AG04450 (cell line): ENCODE results near the gene EGF. TPM values are rescaled to one million over a fixed set of nuclear protein-coding genes. Genes with fewer than 3 reads are reported as not detected.

Experiments used
- CTCF ChIA-PET: fragments of 300-600, 350-600 bp; formaldehyde crosslinking; extraction: SDS; loops from one replicate; lab custom pipeline; 2022; ENCODE audit warnings: antibody characterized with exemption, inconsistent platforms; lab: Charles Lee
- POLR2A ChIA-PET: fragments of 350-600 bp; formaldehyde crosslinking; extraction: SDS; loops from one replicate; lab custom pipeline; 2021; ENCODE audit warnings: antibody characterized with exemption, inconsistent platforms; lab: Yijun Ruan, JAX
- DNase-seq: peaks from one replicate; pipeline ENCODE4 v3.0.0-alpha.2; 2011; ENCODE audit warnings: low read depth, low spot score
- H3K27ac ChIP-seq: one replicate; pipeline ENCODE4 v1.5.1; 2012; ENCODE audit warnings: low read depth, low read length, control low read depth
- H3K27me3 ChIP-seq: one replicate; pipeline ENCODE4 v1.6.0; 2012; ENCODE audit warnings: low read length; ENCODE audit not compliant: control insufficient read depth, insufficient read depth
- H3K4me3 ChIP-seq: 2 replicates; pipeline ENCODE4 v1.5.1; 2011; ENCODE audit warnings: mild to moderate bottlenecking, low read depth, low read length, control low read depth
- H3K9me3 ChIP-seq: 2 replicates; pipeline ENCODE4 v1.5.1; 2012; ENCODE audit warnings: low read length; ENCODE audit not compliant: control insufficient read depth, insufficient read depth
- polyA plus RNA-seq: library from polyadenylated mRNA; depleted of rRNA; stranded (reverse); fragments of >200 nt; gene quantifications from 2 replicates; pipeline ENCODE4 v1.2.3, GENCODE V29; 2011
- TF ChIP-seq, protein P1 (sequence below): IDR thresholded peaks from 2 replicates; pipeline ENCODE4 v1.5.1; 2011; ENCODE audit warnings: low read depth, low read length, control low read depth, inconsistent platforms

The EGF gene
- polyA plus RNA-seq, 1 experiment, result 0.14 TPM

DNA sequence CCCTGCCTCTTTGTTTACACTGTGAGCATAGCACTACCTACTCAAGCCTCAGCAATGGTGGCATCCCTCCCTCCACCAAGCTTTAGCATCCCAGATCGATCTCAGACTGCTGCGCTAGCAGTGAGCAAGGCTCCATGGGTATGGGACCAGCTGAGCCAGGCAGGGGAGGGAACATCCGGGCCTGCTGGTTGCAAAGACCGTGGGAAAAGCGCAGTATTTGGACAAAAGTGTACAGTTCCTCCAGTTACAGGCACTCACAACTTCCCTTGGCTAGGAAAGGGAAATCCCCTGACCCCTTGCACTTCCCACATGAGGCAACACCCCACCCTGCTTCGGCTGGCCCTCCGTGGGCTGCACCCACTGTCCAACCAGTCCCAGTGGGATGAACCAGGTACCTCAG is 26.5 kb downstream of the EGF start:
- TF ChIP-seq, protein P1, sequence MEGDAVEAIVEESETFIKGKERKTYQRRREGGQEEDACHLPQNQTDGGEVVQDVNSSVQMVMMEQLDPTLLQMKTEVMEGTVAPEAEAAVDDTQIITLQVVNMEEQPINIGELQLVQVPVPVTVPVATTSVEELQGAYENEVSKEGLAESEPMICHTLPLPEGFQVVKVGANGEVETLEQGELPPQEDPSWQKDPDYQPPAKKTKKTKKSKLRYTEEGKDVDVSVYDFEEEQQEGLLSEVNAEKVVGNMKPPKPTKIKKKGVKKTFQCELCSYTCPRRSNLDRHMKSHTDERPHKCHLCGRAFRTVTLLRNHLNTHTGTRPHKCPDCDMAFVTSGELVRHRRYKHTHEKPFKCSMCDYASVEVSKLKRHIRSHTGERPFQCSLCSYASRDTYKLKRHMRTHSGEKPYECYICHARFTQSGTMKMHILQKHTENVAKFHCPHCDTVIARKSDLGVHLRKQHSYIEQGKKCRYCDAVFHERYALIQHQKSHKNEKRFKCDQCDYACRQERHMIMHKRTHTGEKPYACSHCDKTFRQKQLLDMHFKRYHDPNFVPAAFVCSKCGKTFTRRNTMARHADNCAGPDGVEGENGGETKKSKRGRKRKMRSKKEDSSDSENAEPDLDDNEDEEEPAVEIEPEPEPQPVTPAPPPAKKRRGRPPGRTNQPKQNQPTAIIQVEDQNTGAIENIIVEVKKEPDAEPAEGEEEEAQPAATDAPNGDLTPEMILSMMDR, result no peak
- ChIA-PET CTCF (no interaction called here), POLR2A (no interaction called here)
- H3K27me3 ChIP-seq, result no peaks in the 10 kb centered on the region
- H3K4me3 ChIP-seq, result no peak overlapping the region
- H3K9me3 ChIP-seq, result no peaks in the 10 kb centered on the region
- H3K27ac ChIP-seq, result no peak overlapping the region
- no peak for DNase-seq

DNA sequence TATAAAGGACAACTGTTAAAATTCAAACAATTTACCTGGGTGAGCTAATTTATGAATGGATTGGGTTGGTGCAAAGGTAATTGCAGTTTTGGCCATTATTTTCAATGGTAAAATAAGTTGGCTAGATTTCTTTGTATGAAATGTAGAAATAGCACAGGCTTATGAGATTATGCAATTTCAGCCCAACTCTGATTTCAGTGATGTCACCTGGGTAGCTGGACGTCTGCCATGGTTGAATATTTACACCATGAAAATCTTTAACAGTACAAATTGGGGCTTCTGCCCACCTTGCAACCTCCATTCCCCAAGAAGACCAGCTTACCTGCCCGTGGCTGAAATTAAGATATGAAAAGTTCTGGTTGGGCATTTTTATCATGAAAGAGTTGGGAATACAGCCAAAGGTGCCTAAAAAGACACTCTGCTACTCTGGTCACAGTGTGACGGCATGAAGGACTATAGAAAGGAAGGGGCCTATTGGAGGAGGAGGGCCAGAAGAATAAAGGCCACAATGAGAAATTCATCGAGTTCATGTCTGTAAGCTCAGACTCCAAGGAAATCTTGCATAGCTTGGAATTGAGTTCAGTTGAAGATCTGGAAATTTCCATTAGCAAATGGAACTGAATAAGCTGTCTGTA is 29.7 kb downstream of the EGF start:
- Histone ChIP-seq H3K27ac (no peak overlapping the region), H3K4me3 (no peak overlapping the region), H3K27me3 (no peaks in the 10 kb centered on the region), H3K9me3 (no peaks in the 10 kb centered on the region)
- TF ChIP-seq, protein P1, result no peak
- ChIA-PET POLR2A (no interaction called here), CTCF (no interaction called here)
- no peak for DNase-seq

DNA sequence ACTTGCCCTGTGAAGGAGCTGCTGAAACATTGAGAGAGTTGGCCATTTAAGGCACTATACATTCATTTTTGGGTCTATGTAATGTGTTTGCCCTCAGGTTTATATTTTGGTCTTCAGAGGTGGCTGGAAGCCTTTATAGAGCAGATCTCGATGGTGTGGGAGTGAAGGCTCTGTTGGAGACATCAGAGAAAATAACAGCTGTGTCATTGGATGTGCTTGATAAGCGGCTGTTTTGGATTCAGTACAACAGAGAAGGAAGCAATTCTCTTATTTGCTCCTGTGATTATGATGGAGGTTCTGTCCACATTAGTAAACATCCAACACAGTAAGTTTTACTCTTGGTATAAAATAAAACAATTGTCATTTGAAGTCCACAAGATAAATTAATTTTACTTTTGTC is 31.1 kb downstream of the EGF start:
- Histone ChIP-seq H3K27ac (no peak overlapping the region), H3K9me3 (no peaks in the 10 kb centered on the region), H3K27me3 (no peaks in the 10 kb centered on the region), H3K4me3 (no peak overlapping the region)
- CTCF ChIA-PET, result no interaction called here
- TF ChIP-seq, protein P1, result no peak
- DNase-seq, result no peak
- POLR2A ChIA-PET, result no interaction called here

DNA sequence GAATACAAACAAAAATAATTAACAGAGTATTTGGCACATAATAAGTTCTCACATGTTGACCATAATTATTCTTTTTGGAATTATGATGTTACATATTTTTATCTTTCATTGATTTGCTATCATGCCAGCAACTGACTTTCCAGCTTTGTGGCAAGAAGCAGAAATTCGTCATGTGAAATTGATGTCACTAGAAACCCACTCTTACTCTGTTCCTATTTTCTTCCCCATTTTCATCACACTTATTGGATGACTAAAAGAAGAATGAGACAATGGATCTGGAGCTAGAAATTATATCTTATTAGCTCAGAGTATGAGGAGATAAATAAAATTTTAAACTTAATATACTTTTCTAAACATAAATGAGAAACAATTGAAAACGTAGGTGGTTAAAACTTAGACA is 31.9 kb downstream of the EGF start:
- no peaks in the 10 kb centered on the region for H3K9me3 ChIP-seq
- DNase-seq, result no peak
- TF ChIP-seq, protein P1, result no peak
- H3K4me3 ChIP-seq, result no peak overlapping the region
- no peaks in the 10 kb centered on the region for H3K27me3 ChIP-seq
- ChIA-PET POLR2A (no interaction called here), CTCF (no interaction called here)
- H3K27ac ChIP-seq, result no peak overlapping the region

DNA sequence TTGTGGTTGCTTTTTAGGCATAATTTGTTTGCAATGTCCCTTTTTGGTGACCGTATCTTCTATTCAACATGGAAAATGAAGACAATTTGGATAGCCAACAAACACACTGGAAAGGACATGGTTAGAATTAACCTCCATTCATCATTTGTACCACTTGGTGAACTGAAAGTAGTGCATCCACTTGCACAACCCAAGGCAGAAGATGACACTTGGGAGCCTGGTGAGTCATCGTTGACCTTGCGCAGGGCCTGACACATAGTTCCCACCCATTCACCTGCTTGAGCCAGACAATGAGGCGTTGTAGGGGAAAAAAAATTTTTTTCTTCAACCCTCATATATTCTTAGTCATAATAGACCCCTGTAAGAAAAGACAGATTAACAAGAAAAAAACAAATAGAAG is 32.4 kb downstream of the EGF start:
- Histone ChIP-seq H3K27ac (no peak overlapping the region), H3K4me3 (no peak overlapping the region), H3K9me3 (no peaks in the 10 kb centered on the region), H3K27me3 (no peaks in the 10 kb centered on the region)
- TF ChIP-seq, protein P1, result no peak
- CTCF ChIA-PET, result no interaction called here
- POLR2A ChIA-PET, result no interaction called here
- no peak for DNase-seq
